Islet of Langerhans (tissue), 1 donor: ENCODE data around the gene TTYH3.

Source experiments
- FAIRE-seq: peaks from one replicate; lab custom pipeline; 2011; peaks lifted over from hg19 to GRCh38; lab: Jason Lieb, UNC

The TTYH3 gene

GRCh38 chr7:2635810-2636701 lies 4.3 kb downstream of the TTYH3 start:
- FAIRE-seq, result no peak

GRCh38 chr7:2637066-2637471 lies 5.3 kb downstream of the TTYH3 start:
- FAIRE-seq, result no peak

GRCh38 chr7:2637505-2638223 lies 5.9 kb downstream of the TTYH3 start:
- FAIRE-seq, result no peak

GRCh38 chr7:2638224-2638991 lies 6.6 kb downstream of the TTYH3 start:
- FAIRE-seq, result no peak

GRCh38 chr7:2639181-2639681 lies 7.4 kb downstream of the TTYH3 start:
- no peak for FAIRE-seq

- no peak for FAIRE-seq
These were observed 8.1 kb downstream of the TTYH3 start for GRCh38 chr7:2639695-2640481.

GRCh38 chr7:2640482-2640830 lies 8.7 kb downstream of the TTYH3 start:
- no peak for FAIRE-seq

- FAIRE-seq, result no peak
These were observed 9.1 kb downstream of the TTYH3 start for GRCh38 chr7:2640846-2641316.

- no peak for FAIRE-seq
These were observed 9.9 kb downstream of the TTYH3 start for GRCh38 chr7:2641406-2642393.

GRCh38 chr7:2643386-2644219 lies 11.8 kb downstream of the TTYH3 start:
- FAIRE-seq, result no peak

- no peak for FAIRE-seq
These were observed 12.4 kb downstream of the TTYH3 start for GRCh38 chr7:2644220-2644561.

GRCh38 chr7:2644562-2645273 lies 12.9 kb downstream of the TTYH3 start:
- FAIRE-seq, result no peak

- no peak for FAIRE-seq
These were observed 13.6 kb downstream of the TTYH3 start for GRCh38 chr7:2645274-2645868.

- no peak for FAIRE-seq
These were observed 14.5 kb downstream of the TTYH3 start for GRCh38 chr7:2646336-2646679.

- FAIRE-seq, result no peak
These were observed 15.1 kb downstream of the TTYH3 start for GRCh38 chr7:2646680-2647571.

- FAIRE-seq, result no peak
These were observed 15.9 kb downstream of the TTYH3 start for GRCh38 chr7:2647594-2648172.

- FAIRE-seq, result no peak
These were observed 17.5 kb downstream of the TTYH3 start for GRCh38 chr7:2649139-2649838.
